H1 (cell line): Measurements from ENCODE around the gene CHSY3. TPM values are rescaled to one million over a fixed set of nuclear protein-coding genes. Genes with fewer than 3 reads are reported as not detected.

ENCODE experiments used
- CTCF ChIA-PET: fragments of 300-600 bp; sonication (Branson Sonifier 250); formaldehyde crosslinking; loops from one replicate; lab custom pipeline; 2021; ENCODE audit not compliant: partially characterized antibody; lab: Charles Lee
- POLR2A ChIA-PET: fragments of 300-600 bp; sonication (Branson Sonifier 250); formaldehyde crosslinking; loops from one replicate; lab custom pipeline; 2021; ENCODE audit warnings: inconsistent platforms; ENCODE audit not compliant: partially characterized antibody; lab: Charles Lee
- DNase-seq, 2 experiments: peaks; one replicate each; pipeline versions ENCODE4 v3.0.0 to v3.0.0-alpha.2; 2010 to 2022; ENCODE audit warnings: low spot score in 2 of 2, low read depth in 1 of 2, mixed read lengths in 1 of 2
- FAIRE-seq: peaks from 2 replicates; lab custom pipeline; 2011; peaks lifted over from hg19 to GRCh38; lab: Jason Lieb, UNC
- H2AFZ ChIP-seq: 2 replicates; pipeline ENCODE4 v1.8.1; 2012; ENCODE audit warnings: low read length, inconsistent platforms
- H2AK5ac ChIP-seq: 2 replicates; pipeline ENCODE4 v1.6.1; 2013; ENCODE audit warnings: low read depth, low read length
- H2BK120ac ChIP-seq: replicated peaks from 2 replicates; pipeline ENCODE3; 2013; ENCODE audit warnings: low read depth, low read length, inconsistent platforms
- H2BK12ac ChIP-seq: 2 replicates; pipeline ENCODE4 v1.6.1; 2013; ENCODE audit warnings: low read depth, low read length
- H2BK15ac ChIP-seq: 2 replicates; pipeline ENCODE4 v1.6.1; 2013; ENCODE audit warnings: low read length
- H2BK20ac ChIP-seq: 2 replicates; pipeline ENCODE4 v1.6.1; 2013; ENCODE audit warnings: low read length
- H2BK5ac ChIP-seq: 2 replicates; pipeline ENCODE4 v1.6.1; 2013; ENCODE audit warnings: low read depth, low read length
- H3K14ac ChIP-seq: 2 replicates; pipeline ENCODE4 v1.6.1; 2013; ENCODE audit warnings: inconsistent platforms; ENCODE audit not compliant: insufficient read length
- H3K18ac ChIP-seq: 2 replicates; pipeline ENCODE4 v1.6.1; 2013; ENCODE audit warnings: low read length; ENCODE audit errors: extremely low read depth
- H3K23ac ChIP-seq: 2 replicates; pipeline ENCODE4 v1.6.1; 2013; ENCODE audit warnings: inconsistent platforms; ENCODE audit not compliant: insufficient read length
- H3K23me2 ChIP-seq: 2 replicates; pipeline ENCODE4 v1.6.1; 2013; ENCODE audit warnings: low read depth, low read length
- H3K27ac ChIP-seq: 2 replicates; pipeline ENCODE4 v1.6.1; 2011; ENCODE audit warnings: low read depth, low read length, inconsistent platforms
- H3K27me3 ChIP-seq, 4 experiments: replicated peaks in 1 of 4; 1 replicate in 1 of 4; 2 replicates in 3 of 4; pipeline versions ENCODE4 v1.6.1 to v1.8.1; 2011 to 2013; ENCODE audit warnings: low read length in 3 of 4, mild to moderate bottlenecking in 3 of 4, inconsistent platforms in 2 of 4, mixed read lengths in 2 of 4, moderate library complexity in 1 of 4; ENCODE audit not compliant: control insufficient read depth in 3 of 4, insufficient read depth in 3 of 4; ENCODE audit errors: extremely low read depth in 1 of 4
- H3K36me3 ChIP-seq, 4 experiments: 2 replicates each; pipeline versions ENCODE4 v1.6.1 to v1.8.1; 2011 to 2013; ENCODE audit warnings: mild to moderate bottlenecking in 4 of 4, low read length in 3 of 4, moderate library complexity in 2 of 4, control low read depth in 1 of 4, inconsistent platforms in 1 of 4; ENCODE audit not compliant: insufficient read depth in 4 of 4, control insufficient read depth in 2 of 4
- H3K4ac ChIP-seq: replicated peaks from 2 replicates; pipeline ENCODE3; 2013; ENCODE audit warnings: low read length, low read depth, mixed read lengths, inconsistent platforms; ENCODE audit not compliant: insufficient read length
- H3K4me1 ChIP-seq, 4 experiments: replicated peaks in 1 of 4; 1 replicate in 1 of 4; 2 replicates in 3 of 4; pipeline versions ENCODE4 v1.6.1 to v1.8.1; 2011 to 2013; ENCODE audit warnings: low read length in 3 of 4, inconsistent platforms in 2 of 4, mixed read lengths in 1 of 4; ENCODE audit not compliant: insufficient read depth in 4 of 4, control insufficient read depth in 3 of 4
- H3K4me2 ChIP-seq, 2 experiments: 2 replicates each; pipeline versions ENCODE4 v1.6.1 to v1.8.1; 2011 to 2013; ENCODE audit warnings: low read depth in 2 of 2, low read length in 2 of 2, control low read depth in 1 of 2, inconsistent platforms in 1 of 2, mild to moderate bottlenecking in 1 of 2; ENCODE audit not compliant: insufficient read depth in 1 of 2
- H3K4me3 ChIP-seq, 4 experiments: fragments of 200-600, 300-600 bp in 1 of 4; sonication (generic), shearing (Covaris generic), sonication (Bioruptor Twin) in 1 of 4; 2 replicates each; pipeline versions ENCODE4 v1.5.1 to v1.8.1; 2011 to 2016; ENCODE audit warnings: low read length in 4 of 4, low read depth in 3 of 4, control low read depth in 2 of 4, inconsistent platforms in 2 of 4, mild to moderate bottlenecking in 2 of 4, mixed read lengths in 1 of 4, moderate library complexity in 1 of 4; ENCODE audit not compliant: insufficient read depth in 2 of 4; ENCODE audit errors: extremely low read depth in 1 of 4
- H3K56ac ChIP-seq: replicated peaks from 2 replicates; pipeline ENCODE3; 2013; ENCODE audit warnings: low read depth, mild to moderate bottlenecking, mixed read lengths, low read length, inconsistent platforms; ENCODE audit not compliant: insufficient read length
- H3K79me1 ChIP-seq: 2 replicates; pipeline ENCODE4 v1.6.1; 2013; ENCODE audit warnings: low read depth, low read length, control low read depth
- H3K79me2 ChIP-seq, 2 experiments: 2 replicates each; pipeline versions ENCODE4 v1.6.1 to v1.8.1; 2012 to 2013; ENCODE audit warnings: low read length in 2 of 2, mild to moderate bottlenecking in 2 of 2, inconsistent platforms in 1 of 2; ENCODE audit not compliant: insufficient read depth in 2 of 2, control insufficient read depth in 1 of 2
- H3K9ac ChIP-seq, 4 experiments: replicated peaks in 1 of 4; 1 replicate in 1 of 4; 2 replicates in 3 of 4; pipeline versions ENCODE4 v1.6.1 to v1.8.1; 2011 to 2013; ENCODE audit warnings: low read depth in 3 of 4, low read length in 3 of 4, control low read depth in 2 of 4, mild to moderate bottlenecking in 2 of 4, moderate library complexity in 2 of 4, inconsistent platforms in 1 of 4; ENCODE audit errors: extremely low read depth in 1 of 4
- H3K9me3 ChIP-seq, 2 experiments: 2 replicates each; pipeline versions ENCODE4 v1.6.1 to v1.8.1; 2012 to 2013; ENCODE audit warnings: mild to moderate bottlenecking in 2 of 2, moderate library complexity in 2 of 2, control low read depth in 1 of 2, inconsistent platforms in 1 of 2, low read depth in 1 of 2, low read length in 1 of 2, mixed read lengths in 1 of 2; ENCODE audit not compliant: insufficient read depth in 2 of 2
- H4K20me1 ChIP-seq, 2 experiments: replicated peaks in 1 of 2; 2 replicates each; pipeline versions ENCODE3 to v1.8.1; 2011 to 2013; ENCODE audit warnings: inconsistent platforms in 2 of 2, low read length in 2 of 2, mild to moderate bottlenecking in 1 of 2; ENCODE audit not compliant: insufficient read depth in 2 of 2, control insufficient read depth in 1 of 2
- H4K5ac ChIP-seq: 2 replicates; pipeline ENCODE4 v1.6.1; 2013; ENCODE audit warnings: low read length, low read depth, mixed read lengths, inconsistent platforms; ENCODE audit not compliant: insufficient read length
- H4K8ac ChIP-seq: 2 replicates; pipeline ENCODE4 v1.8.0; 2013; ENCODE audit warnings: mild to moderate bottlenecking, moderate library complexity, low read length, inconsistent platforms; ENCODE audit not compliant: insufficient read depth; ENCODE audit errors: extremely low read depth
- H4K91ac ChIP-seq: replicated peaks from 2 replicates; pipeline ENCODE3; 2013; ENCODE audit warnings: low read length, mixed read lengths, inconsistent platforms; ENCODE audit not compliant: insufficient read length
- BCL11A ChIP-seq, 2 experiments: IDR thresholded peaks; one replicate each; pipeline ENCODE4 v1.6.1; 2011; ENCODE audit warnings: low read depth in 2 of 2, low read length in 2 of 2, mild to moderate bottlenecking in 2 of 2
- CHD1 ChIP-seq: IDR thresholded peaks from 2 replicates; pipeline ENCODE4 v1.6.1; 2012; ENCODE audit warnings: low read depth, low read length, improper control_type of control experiment
- CHD2 ChIP-seq: IDR thresholded peaks from 2 replicates; pipeline ENCODE4 v1.6.1; 2012; ENCODE audit warnings: low read length, improper control_type of control experiment
- CREB1 ChIP-seq: IDR thresholded peaks from 2 replicates; pipeline ENCODE4 v1.6.1; 2012; ENCODE audit warnings: inconsistent platforms
- GABPA ChIP-seq: IDR thresholded peaks from 2 replicates; pipeline ENCODE4 v1.6.1; 2011; ENCODE audit warnings: mild to moderate bottlenecking, low read length, moderate library complexity, borderline replicate concordance; ENCODE audit not compliant: insufficient read depth
- HDAC2 ChIP-seq, 2 experiments: fragments of 300-600 bp in 1 of 2; sonication (generic) in 1 of 2; IDR thresholded peaks; 2 replicates each; pipeline ENCODE4 v1.6.1; 2011 to 2012; ENCODE audit warnings: low read depth in 2 of 2, low read length in 2 of 2, mild to moderate bottlenecking in 2 of 2, moderate library complexity in 2 of 2, borderline replicate concordance in 1 of 2, inconsistent platforms in 1 of 2
- JUN ChIP-seq: IDR thresholded peaks from 2 replicates; pipeline ENCODE4 v1.6.1; 2011; ENCODE audit warnings: low read depth, mild to moderate bottlenecking, improper control_type of control experiment, low read length
- KDM1A ChIP-seq: fragments of 200-600, 300-600 bp; sonication (generic); IDR thresholded peaks from 2 replicates; pipeline ENCODE4 v1.7.1; 2016; ENCODE audit warnings: mild to moderate bottlenecking, low read length, borderline replicate concordance
- NANOG ChIP-seq: IDR thresholded peaks from 2 replicates; pipeline ENCODE4 v1.6.1; 2011; ENCODE audit warnings: low read length, low read depth, mild to moderate bottlenecking, inconsistent platforms; ENCODE audit not compliant: insufficient read depth, poor library complexity, severe bottlenecking
- NRF1 ChIP-seq: IDR thresholded peaks from 2 replicates; pipeline ENCODE4 v1.6.1; 2011; ENCODE audit warnings: mild to moderate bottlenecking, low read depth, low read length, improper control_type of control experiment
- RFX5 ChIP-seq: IDR thresholded peaks from 2 replicates; pipeline ENCODE4 v1.6.1; 2011; ENCODE audit warnings: low read depth, low read length, improper control_type of control experiment, borderline replicate concordance
- TBP ChIP-seq: IDR thresholded peaks from 2 replicates; pipeline ENCODE4 v1.6.1; 2011; ENCODE audit warnings: low read depth, low read length, improper control_type of control experiment
- WGBS, 2 experiments: shearing (Covaris generic) in 1 of 2; methylation state at CpG; one replicate each; pipeline versions ENCODE4 v1.1.6 to v1.1.7; 2013 to 2015; ENCODE audit warnings: low lambda C conversion rate in 2 of 2, mixed read lengths in 2 of 2, inconsistent platforms in 1 of 2, low coverage in 1 of 2, missing lambda C conversion rate in 1 of 2; ENCODE audit not compliant: insufficient replicate concordance in 2 of 2, insufficient coverage in 1 of 2, insufficient read length in 1 of 2; ENCODE audit errors: extremely low coverage in 1 of 2, missing lambda C conversion rate in 1 of 2; 5-methylcytosine and 5-hydroxymethylcytosine counted together
- polyA plus RNA-seq, 7 experiments: library from polyadenylated mRNA; depleted of rRNA in 3 of 7; stranded (reverse) in 5 of 7; unstranded in 2 of 7; fragments of >200 nt in 5 of 7; fragments of 200-250 nt in 2 of 7; gene quantifications; 1 replicate in 5 of 7; 2 replicates in 1 of 7; 4 replicates in 1 of 7; pipeline versions ENCODE4 v1.2.1 to v1.2.3, GENCODE V29; 2011 to 2013; ENCODE audit warnings: missing spikeins in 2 of 7, mixed read lengths in 2 of 7
- total RNA-seq: library from RNA; stranded (reverse); fragmentation: NEBNext Ultra II Directional; extraction: Animal tissue kit (Norgen Biotek cat#: 25700); gene quantifications from 2 replicates; pipeline ENCODE4 v1.2.1, GENCODE V29; 2021
- TF ChIP-seq, protein P1 (sequence below): IDR thresholded peaks from 2 replicates; pipeline ENCODE4 v1.6.1; 2012; ENCODE audit warnings: inconsistent platforms
- TF ChIP-seq, protein P2 (sequence below): IDR thresholded peaks from 2 replicates; pipeline ENCODE4 v1.6.1; 2012; ENCODE audit warnings: inconsistent platforms

Gene CHSY3
- total and polyA plus RNA-seq, 2 of the 8 experiments (the other 6 are each of a cell fraction or from before 2014, with no cell fraction given): 0.24 to 1.8 TPM

DNA sequence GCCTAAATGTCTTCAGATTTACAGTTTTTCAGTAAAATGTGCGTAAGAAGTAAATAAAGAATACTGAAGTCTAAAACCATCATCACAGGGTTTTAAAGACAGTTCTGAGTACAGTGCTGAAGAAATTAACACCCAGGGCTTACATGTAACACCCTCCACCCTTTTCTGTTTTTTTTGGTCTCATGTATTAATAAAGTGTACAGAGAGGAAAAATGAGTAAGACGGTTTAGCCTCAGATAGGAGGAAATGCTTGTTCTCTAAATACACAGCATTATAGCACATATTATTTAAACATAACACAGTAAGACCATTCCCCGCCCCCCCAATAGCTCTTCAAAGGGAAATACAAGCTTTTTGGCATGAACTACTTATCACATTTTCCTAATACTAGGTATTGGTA, 119.3 kb downstream of the CHSY3 start:
- no peak for FAIRE-seq
- Histone ChIP-seq H4K91ac (no peak overlapping the region), H3K14ac (no peak overlapping the region), H3K36me3 (no peaks in the 10 kb centered on the region), H2BK15ac (no peak overlapping the region), H2BK20ac (no peak overlapping the region), H3K4ac (no peak overlapping the region), H3K23ac (no peak overlapping the region), H3K79me2 (no peaks in the 10 kb centered on the region), H3K9ac (no peak overlapping the region), H3K56ac (no peak overlapping the region), H3K4me1 (peaks cover 0 to 1% (median 0%) of the 10 kb centered on the region in 4 experiments; a peak in 1 of 7 replicates), H2AFZ (no peak overlapping the region), H3K4me3 (no peak overlapping the region), H4K20me1 (no peaks in the 10 kb centered on the region), H3K27me3 (no peaks in the 10 kb centered on the region), H2AK5ac (no peak overlapping the region), H3K23me2 (no peaks in the 10 kb centered on the region), H2BK120ac (no peak overlapping the region), H4K8ac (no peak overlapping the region), H3K9me3 (no peaks in the 10 kb centered on the region), H3K79me1 (no peaks in the 10 kb centered on the region), H4K5ac (no peak overlapping the region), H3K27ac (no peak overlapping the region), H3K18ac (no peak overlapping the region), H2BK5ac (no peak overlapping the region), H3K4me2 (no peak overlapping the region), H2BK12ac (no peak overlapping the region)
- POLR2A ChIA-PET: no interaction called here
- no peak for DNase-seq
- WGBS, 2 experiments: 94% methylated on average over 3 of the region's 3 CpGs; no CpG with 5 or more reads in 1 of the 2 experiments
- CTCF ChIA-PET: no interaction called here
- TF ChIP-seq GABPA (no peak), KDM1A (no peak), CHD2 (no peak), NANOG (no peak), CHD1 (no peak), RFX5 (no peak), TBP (no peak), CREB1 (no peak), NRF1 (no peak), JUN (no peak), BCL11A (IDR thresholded peaks at IDR 0.05; ENCODE audit: low read depth in 2 of 2, low read length in 2 of 2) (no peak), HDAC2 (IDR thresholded peaks at IDR 0.05; ENCODE audit: borderline replicate concordance in 1 of 2, low read depth in 2 of 2, low read length in 2 of 2) (no peak)
- TF ChIP-seq, protein P1, sequence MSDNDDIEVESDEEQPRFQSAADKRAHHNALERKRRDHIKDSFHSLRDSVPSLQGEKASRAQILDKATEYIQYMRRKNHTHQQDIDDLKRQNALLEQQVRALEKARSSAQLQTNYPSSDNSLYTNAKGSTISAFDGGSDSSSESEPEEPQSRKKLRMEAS: no peak
- TF ChIP-seq, protein P2, sequence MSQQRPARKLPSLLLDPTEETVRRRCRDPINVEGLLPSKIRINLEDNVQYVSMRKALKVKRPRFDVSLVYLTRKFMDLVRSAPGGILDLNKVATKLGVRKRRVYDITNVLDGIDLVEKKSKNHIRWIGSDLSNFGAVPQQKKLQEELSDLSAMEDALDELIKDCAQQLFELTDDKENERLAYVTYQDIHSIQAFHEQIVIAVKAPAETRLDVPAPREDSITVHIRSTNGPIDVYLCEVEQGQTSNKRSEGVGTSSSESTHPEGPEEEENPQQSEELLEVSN: no peak
